Endothelial cell of umbilical vein (primary cell): ENCODE measurements around the gene MYO5B. TPM values are rescaled to one million over a fixed set of nuclear protein-coding genes. Genes with fewer than 3 reads are reported as not detected.

Source experiments
- BruUV-seq: library from RNA; stranded (reverse); fragments of 400-500 nt; replicated peaks from 2 replicates; lab custom pipeline; 2021; lab: Mats Ljungman, UMichigan
- CTCF ChIA-PET: fragments of 300-600, 350-600 bp; sonication (Branson Sonifier 250); formaldehyde crosslinking; loops from one replicate; lab custom pipeline; 2021; ENCODE audit warnings: antibody characterized with exemption, inconsistent platforms; lab: Charles Lee
- POLR2A ChIA-PET: fragments of 300-600, 350-600 bp; sonication (Branson Sonifier 250); formaldehyde crosslinking; loops from one replicate; lab custom pipeline; 2021; ENCODE audit warnings: antibody characterized with exemption, inconsistent platforms; lab: Charles Lee
- DNase-seq: peaks from one replicate; pipeline ENCODE4 v3.0.0-alpha.2; 2011; ENCODE audit warnings: low read depth, low spot score
- FAIRE-seq: peaks from 2 replicates; lab custom pipeline; 2011; peaks lifted over from hg19 to GRCh38; lab: Jason Lieb, UNC
- H2AFZ ChIP-seq: 2 replicates; pipeline ENCODE4 v1.6.0; 2012; ENCODE audit warnings: low read depth, low read length, control low read depth, inconsistent platforms
- H3K27ac ChIP-seq: 2 replicates; pipeline ENCODE4 v1.5.1; 2011; ENCODE audit warnings: low read depth, mild to moderate bottlenecking, control low read depth, low read length, moderate library complexity; ENCODE audit not compliant: insufficient read depth
- H3K27me3 ChIP-seq, 2 experiments: 2 replicates each; pipeline versions ENCODE4 v1.6.0 to v1.6.1; 2011; ENCODE audit warnings: low read length in 2 of 2, mixed read lengths in 1 of 2; ENCODE audit not compliant: control insufficient read depth in 2 of 2, insufficient read depth in 2 of 2
- H3K36me3 ChIP-seq, 2 experiments: 2 replicates in 1 of 2; 3 replicates in 1 of 2; pipeline ENCODE4 v1.5.1; 2011; ENCODE audit warnings: low read length in 2 of 2, mild to moderate bottlenecking in 1 of 2, moderate library complexity in 1 of 2; ENCODE audit not compliant: control insufficient read depth in 2 of 2, insufficient read depth in 2 of 2; ENCODE audit errors: extremely low read depth in 1 of 2
- H3K4me1 ChIP-seq: 3 replicates; pipeline ENCODE4 v1.5.1; 2011; ENCODE audit warnings: mild to moderate bottlenecking, low read length; ENCODE audit not compliant: control insufficient read depth, insufficient read depth; ENCODE audit errors: extremely low read depth
- H3K4me2 ChIP-seq: 2 replicates; pipeline ENCODE4 v1.6.1; 2011; ENCODE audit warnings: low read length, control low read depth, mixed read lengths; ENCODE audit not compliant: insufficient read depth
- H3K4me3 ChIP-seq, 3 experiments: fragments of 200-600 bp in 1 of 3; sonication (generic), shearing (Covaris generic) in 1 of 3; replicated peaks in 1 of 3; 2 replicates each; pipeline ENCODE4 v1.5.1; 2011 to 2016; ENCODE audit warnings: control low read depth in 3 of 3, low read length in 3 of 3, mild to moderate bottlenecking in 2 of 3, inconsistent platforms in 1 of 3, low read depth in 1 of 3, moderate library complexity in 1 of 3; ENCODE audit not compliant: insufficient read depth in 1 of 3
- H3K79me2 ChIP-seq: 2 replicates; pipeline ENCODE4 v1.6.0; 2012; ENCODE audit warnings: low read length, inconsistent platforms; ENCODE audit not compliant: control insufficient read depth, insufficient read depth
- H3K9ac ChIP-seq: replicated peaks from 2 replicates; pipeline ENCODE3; 2011; ENCODE audit warnings: low read length, control low read depth; ENCODE audit not compliant: insufficient read depth; ENCODE audit errors: extremely low read depth
- H3K9me1 ChIP-seq: replicated peaks from 3 replicates; pipeline ENCODE4 v1.6.0; 2011; ENCODE audit warnings: mild to moderate bottlenecking, low read length; ENCODE audit not compliant: control insufficient read depth, insufficient read depth; ENCODE audit errors: extremely low read depth
- H3K9me3 ChIP-seq: replicated peaks from 2 replicates; pipeline ENCODE4 v1.5.1; 2012; ENCODE audit warnings: low read length, inconsistent platforms; ENCODE audit not compliant: control insufficient read depth, insufficient read depth
- H4K20me1 ChIP-seq: replicated peaks from 2 replicates; pipeline ENCODE3; 2011; ENCODE audit warnings: mild to moderate bottlenecking, low read length; ENCODE audit not compliant: control insufficient read depth, insufficient read depth; ENCODE audit errors: extremely low read depth
- EZH2 ChIP-seq: IDR thresholded peaks from 2 replicates; pipeline ENCODE4 v1.6.1; 2012; ENCODE audit warnings: borderline replicate concordance, low read depth, mild to moderate bottlenecking, moderate library complexity, low read length, inconsistent platforms; ENCODE audit not compliant: severe bottlenecking
- GATA2 ChIP-seq: IDR thresholded peaks from 2 replicates; pipeline ENCODE4 v1.7.0; 2011; ENCODE audit warnings: low read depth, mild to moderate bottlenecking, moderate library complexity, mixed read lengths, low read length; ENCODE audit not compliant: insufficient read length, insufficient read depth
- MYC ChIP-seq: IDR thresholded peaks from one replicate; pipeline ENCODE4 v1.6.1; 2011; ENCODE audit warnings: mild to moderate bottlenecking, low read depth, low read length
- POLR2A ChIP-seq: IDR thresholded peaks from 2 replicates; pipeline ENCODE4 v1.6.1; 2012; ENCODE audit warnings: low read depth, mild to moderate bottlenecking, control low read depth, low read length
- dilution Hi-C: fragments of 300-500 bp; cut with MboI; formaldehyde crosslinking; loops from one replicate; pipeline ENCODE4 v1.15.0; 2019; ENCODE audit warnings: low sequenced_read_pairs; ENCODE audit not compliant: extremely low pct_ligation_motif_present
- intact Hi-C: fragments of 100-400 bp; cut with micrococcal nuclease; formaldehyde crosslinking; loops from one replicate; pipeline ENCODE4 v1.10.0; 2022
- microRNA-seq: library from miRNA; unstranded; fragments of <30 nt; microRNA quantifications from one replicate; pipeline ENCODE4 v1.2.0, GENCODE V29; 2021; ENCODE audit warnings: borderline number of aligned reads, borderline replicate concordance
- polyA plus RNA-seq, 4 experiments: library from polyadenylated mRNA; depleted of rRNA in 3 of 4; stranded (reverse) in 3 of 4; unstranded in 1 of 4; fragments of >200 nt; gene quantifications; 2 replicates each; pipeline versions ENCODE4 v1.2.1 to v1.2.3, GENCODE V29; 2011 to 2012; ENCODE audit warnings: missing spikeins in 1 of 4
- small RNA-seq: library from RNA; depleted of rRNA; stranded (forward); fragments of <200 nt; gene quantifications from one replicate; pipeline ENCODE3, GENCODE V24; 2012; ENCODE audit warnings: low replicate concordance, low read depth; ENCODE audit not compliant: insufficient read depth, insufficient read length
- total RNA-seq: library from RNA; stranded (reverse); gene quantifications from 2 replicates; pipeline ENCODE4 v1.2.3, GENCODE V29; 2021
- TF ChIP-seq, protein P1 (sequence below): IDR thresholded peaks from 2 replicates; pipeline ENCODE4 v1.6.1; 2011; ENCODE audit not compliant: insufficient read depth, insufficient read length

The MYO5B gene
- total and polyA plus RNA-seq, 2 donors (not counting 3 experiments of a cell fraction or from before 2014, with no cell fraction given) = 0.54 to 1.1 TPM

DNA sequence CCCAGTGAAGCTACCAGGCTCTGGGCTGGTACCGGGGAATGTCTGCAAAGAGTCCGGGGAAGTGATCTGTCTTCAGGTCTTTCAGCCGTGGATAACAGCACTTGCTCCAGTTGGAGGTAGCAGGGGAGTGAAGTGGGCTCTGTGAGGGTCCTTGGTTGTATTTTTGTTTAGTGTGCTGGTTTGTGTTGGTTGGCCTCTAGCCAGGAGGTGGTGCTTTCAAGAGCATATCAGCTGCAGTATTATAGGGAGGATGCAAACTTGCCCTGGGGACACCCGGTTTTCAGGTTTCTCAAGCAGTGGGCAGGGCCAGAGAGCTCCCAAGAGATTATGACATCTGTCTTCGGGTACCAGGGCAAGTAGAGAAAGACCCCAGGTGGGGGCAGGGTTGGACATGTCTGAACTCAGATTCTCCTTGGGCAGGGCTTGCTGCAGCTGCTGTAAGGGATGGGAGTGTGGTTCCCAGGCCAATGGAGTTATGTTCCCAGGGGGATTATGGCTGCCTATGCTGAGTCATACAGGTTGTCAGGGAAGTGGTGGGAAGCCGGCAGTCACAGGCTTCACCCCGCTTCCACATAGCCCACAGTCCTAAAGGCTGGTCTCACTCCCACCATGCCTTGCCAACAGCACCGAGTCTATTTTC, 416.0 kb downstream of the MYO5B start:
- H3K4me3 ChIP-seq = no peak overlapping the region
- dilution Hi-C loops (no loop called here), intact Hi-C loops (no loop called here)
- no peaks in the 10 kb centered on the region for H3K36me3 ChIP-seq
- CTCF ChIA-PET = interaction anchor here (0.7 to 2.3 kb wide), 3 partner anchors 53 to 268 kb away, joined by 3 to 9 read pairs (median 5); no protein-coding TSS in a partner anchor
- TF ChIP-seq, protein P1, sequence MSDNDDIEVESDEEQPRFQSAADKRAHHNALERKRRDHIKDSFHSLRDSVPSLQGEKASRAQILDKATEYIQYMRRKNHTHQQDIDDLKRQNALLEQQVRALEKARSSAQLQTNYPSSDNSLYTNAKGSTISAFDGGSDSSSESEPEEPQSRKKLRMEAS = no peak
- no peak for TF ChIP-seq GATA2
- no peak for TF ChIP-seq EZH2
- no peak for TF ChIP-seq MYC
- TF ChIP-seq POLR2A = no peak
- no peaks in the 10 kb centered on the region for H3K9me1 ChIP-seq
- no peaks in the 10 kb centered on the region for H3K79me2 ChIP-seq
- DNase-seq (no peak), FAIRE-seq (no peak)
- POLR2A ChIA-PET = no interaction called here
- no TSS peak for BruUV-seq
- no peak overlapping the region for H3K27ac ChIP-seq
- H4K20me1 ChIP-seq = no peaks in the 10 kb centered on the region
- no peak overlapping the region for H3K9ac ChIP-seq
- H3K27me3 ChIP-seq = no peaks in the 10 kb centered on the region
- H3K9me3 ChIP-seq = no peaks in the 10 kb centered on the region
- no peaks in the 10 kb centered on the region for H3K4me1 ChIP-seq
- no peak overlapping the region for H3K4me2 ChIP-seq
- H2AFZ ChIP-seq = no peak overlapping the region

Small RNAs within 50 kb of the gene (microRNA-seq; reads per million reads assigned to microRNA genes)
- gene MIR4320 = not detected

Small RNAs within 50 kb of the gene (small RNA-seq; reads per million reads assigned to genes)
- gene RF00019 = not detected
- gene RF00283 = not detected
- not detected for gene RN7SL310P
- not detected for gene RNA5SP457
- gene SCARNA17 = not detected

Other genes starting within 250 kb of the MYO5B start
- gene CFAP53, start 71.3 kb upstream of the MYO5B start, total RNA-seq = 0.16 and 0.18 TPM in 2 replicates
- 0.10 and 0.12 TPM in 2 replicates for gene CFAP53, start 71.3 kb upstream of the MYO5B start, polyA plus RNA-seq
- gene MBD1, start 86.4 kb upstream of the MYO5B start, total RNA-seq = 77.5 and 78.6 TPM in 2 replicates
- 57.2 and 61.1 TPM in 2 replicates for gene MBD1, start 86.4 kb upstream of the MYO5B start, polyA plus RNA-seq
- gene CXXC1, start 92.5 kb upstream of the MYO5B start, total RNA-seq = 64.4 and 66.9 TPM in 2 replicates
- 128 and 153 TPM in 2 replicates for gene CXXC1, start 92.5 kb upstream of the MYO5B start, polyA plus RNA-seq
- gene SKA1, start 179.9 kb upstream of the MYO5B start, total RNA-seq = 21.9 and 23.9 TPM in 2 replicates
- gene SKA1, start 179.9 kb upstream of the MYO5B start, polyA plus RNA-seq = 6.9 and 8.7 TPM in 2 replicates